DMS79 (cell line): ENCODE data around the gene DOCK4.

Experiments
- DNase-seq: peaks from one replicate; lab custom pipeline; 2025; lab: John Stamatoyannopoulos, UW

Gene DOCK4

GRCh38 chr7:112188257-112188656, 17.9 kb downstream of the DOCK4 start:
- no peak for DNase-seq

DNA sequence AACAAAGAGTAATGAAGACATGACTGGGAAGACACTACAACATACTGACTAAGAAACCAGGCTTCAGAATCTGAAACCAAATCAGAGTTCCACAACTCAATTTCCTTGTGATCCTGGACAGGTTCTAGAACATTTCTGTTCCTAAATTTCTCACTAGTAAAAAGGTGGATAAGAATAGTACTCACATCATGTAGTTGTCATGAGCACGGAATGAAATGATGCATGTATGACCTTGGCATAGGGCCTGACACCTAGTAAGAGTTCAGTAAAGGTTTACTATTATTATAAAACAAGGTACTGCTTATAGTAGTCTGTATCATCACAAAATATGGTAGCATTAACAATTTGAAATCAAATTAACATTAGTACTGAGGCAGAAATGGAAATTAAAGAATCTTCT, 19.9 kb downstream of the DOCK4 start:
- DNase-seq = no peak

DNA sequence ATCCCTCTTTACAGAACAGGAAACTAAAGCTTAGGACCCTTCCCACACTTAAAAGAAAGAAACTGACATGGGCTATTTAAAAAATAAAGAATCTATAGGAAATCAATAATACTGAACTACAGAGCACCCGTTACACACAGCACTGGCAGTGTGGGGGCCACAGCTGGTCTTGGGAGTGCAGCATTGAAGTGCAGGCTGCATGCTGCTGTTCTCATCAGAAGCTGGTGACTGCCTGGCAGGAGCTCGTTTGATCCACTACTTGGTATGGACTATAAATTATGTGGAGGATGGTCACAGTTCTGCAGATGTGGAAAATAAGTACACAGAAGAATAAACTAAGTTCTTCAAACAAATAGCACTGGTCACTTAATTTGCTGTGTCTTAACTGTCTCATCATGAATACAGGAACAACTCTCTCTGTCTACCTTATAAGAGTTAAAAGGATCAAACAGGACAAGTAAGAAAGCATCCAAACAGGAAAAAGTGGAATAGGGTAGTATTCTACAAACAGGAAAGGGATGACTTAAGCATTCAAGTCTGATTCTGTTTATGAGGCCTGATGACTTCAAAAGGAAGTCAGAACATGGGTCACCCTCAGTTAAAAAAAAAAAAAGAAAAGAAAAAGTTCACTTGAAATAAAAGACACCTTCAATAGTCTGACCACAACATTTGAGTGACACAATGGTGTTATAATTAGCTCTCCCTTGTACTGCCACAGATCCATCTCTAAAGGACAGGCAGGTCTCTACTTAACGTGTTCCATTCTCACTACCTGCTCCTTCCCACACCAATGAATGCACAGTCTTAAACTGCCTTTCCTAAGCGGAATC, 21.0 kb downstream of the DOCK4 start:
- DNase-seq = no peak

DNA sequence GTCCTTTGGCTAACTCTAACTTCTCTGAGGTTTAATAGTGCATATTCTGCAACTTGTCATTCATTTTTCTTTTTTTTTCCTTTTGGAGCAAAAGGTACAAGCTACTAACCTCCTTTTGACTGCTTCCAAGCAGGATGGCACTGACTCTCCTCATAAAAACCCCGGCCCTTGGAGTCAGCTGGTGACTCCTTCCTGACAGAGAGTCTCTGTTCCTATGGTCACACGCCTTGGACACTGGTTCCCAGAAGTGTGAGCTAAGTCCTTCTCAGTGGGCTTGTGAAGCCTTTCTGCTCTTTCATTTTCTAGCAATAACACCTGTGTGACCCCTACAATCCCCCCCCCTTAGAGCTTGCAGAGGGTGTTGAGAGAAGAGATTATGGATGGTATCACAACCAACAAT, 21.7 kb downstream of the DOCK4 start:
- DNase-seq = no peak

DNA sequence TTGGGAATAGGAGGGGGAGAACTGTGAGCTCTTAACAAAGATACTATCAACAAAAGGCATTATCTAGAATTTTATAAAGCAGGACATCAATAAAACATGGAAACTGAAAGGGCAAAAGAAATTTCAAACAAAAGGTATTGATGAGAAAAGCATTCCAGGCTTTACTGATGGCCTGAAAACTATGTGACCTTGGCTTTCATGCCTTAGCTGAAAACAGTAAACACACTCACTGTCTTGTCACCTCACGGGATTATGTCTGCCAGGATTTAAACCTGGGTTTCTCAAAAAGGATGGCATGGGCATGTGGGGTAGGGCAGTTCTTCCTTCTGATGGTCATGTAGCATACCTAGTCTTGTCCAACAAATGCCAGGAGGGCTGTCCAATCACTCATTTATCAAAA, 22.9 kb downstream of the DOCK4 start:
- no peak for DNase-seq

DNA sequence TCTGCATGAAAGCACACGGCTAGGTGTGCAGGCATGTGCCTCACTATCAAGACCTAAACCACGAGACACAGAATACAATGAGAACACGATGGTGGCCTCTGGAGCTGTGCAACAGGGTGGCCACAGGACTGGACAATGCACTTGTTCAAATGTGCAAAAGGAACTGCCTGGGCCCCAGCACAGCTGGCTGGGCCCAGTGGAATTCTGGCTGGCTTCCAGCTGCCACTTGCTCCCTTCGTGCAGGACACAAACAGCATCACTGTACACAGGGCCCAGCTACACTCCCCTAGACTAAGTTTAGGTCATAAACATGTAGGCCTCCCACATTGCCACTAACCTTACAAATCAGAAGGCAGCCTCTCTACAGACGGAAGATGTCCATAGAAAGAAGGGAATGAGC, 23.4 kb downstream of the DOCK4 start:
- no peak for DNase-seq

DNA sequence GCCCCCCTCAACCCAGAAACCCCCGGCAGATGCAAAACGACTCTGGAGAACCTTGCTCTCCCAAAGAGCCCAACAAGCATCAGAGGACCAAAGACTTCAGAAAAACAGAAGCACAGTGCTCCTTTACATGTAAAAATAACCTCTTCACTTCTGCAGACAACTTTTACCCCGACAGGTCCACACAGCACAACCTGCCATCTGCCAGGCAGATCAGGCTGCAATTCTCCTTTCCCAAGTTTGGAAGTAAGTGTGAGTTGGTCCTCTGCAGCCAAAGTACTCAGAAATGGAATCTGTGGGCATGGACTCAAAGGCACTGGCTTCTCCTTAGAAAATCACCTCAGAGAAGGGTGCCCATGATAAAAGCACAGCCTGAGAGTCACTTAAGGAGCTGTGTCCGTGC, 26.0 kb downstream of the DOCK4 start:
- DNase-seq = no peak

GRCh38 chr7:112176693-112177415, 29.3 kb downstream of the DOCK4 start:
- no peak for DNase-seq

DNA sequence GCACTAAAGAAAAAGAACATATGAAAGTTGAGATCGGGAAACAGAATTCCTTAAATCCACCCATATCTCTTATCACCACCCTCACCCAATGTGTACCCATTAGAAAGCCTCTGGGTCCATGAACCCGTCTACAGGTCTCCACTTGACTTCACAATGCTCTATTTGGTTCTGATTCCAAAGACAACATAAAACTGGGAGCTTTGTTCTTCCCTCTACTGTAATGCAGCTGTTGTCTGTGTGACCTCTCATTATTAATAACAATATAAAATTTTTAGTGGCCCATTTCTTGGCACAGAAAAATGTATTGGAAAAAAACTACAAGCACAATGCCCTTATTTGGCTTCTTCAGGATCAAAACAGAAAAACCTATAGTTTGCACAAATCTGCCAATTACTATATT, 30.0 kb downstream of the DOCK4 start:
- no peak for DNase-seq

GRCh38 chr7:112174192-112174591, 32.0 kb downstream of the DOCK4 start:
- no peak for DNase-seq

GRCh38 chr7:112173568-112173905, 32.7 kb downstream of the DOCK4 start:
- no peak for DNase-seq

DNA sequence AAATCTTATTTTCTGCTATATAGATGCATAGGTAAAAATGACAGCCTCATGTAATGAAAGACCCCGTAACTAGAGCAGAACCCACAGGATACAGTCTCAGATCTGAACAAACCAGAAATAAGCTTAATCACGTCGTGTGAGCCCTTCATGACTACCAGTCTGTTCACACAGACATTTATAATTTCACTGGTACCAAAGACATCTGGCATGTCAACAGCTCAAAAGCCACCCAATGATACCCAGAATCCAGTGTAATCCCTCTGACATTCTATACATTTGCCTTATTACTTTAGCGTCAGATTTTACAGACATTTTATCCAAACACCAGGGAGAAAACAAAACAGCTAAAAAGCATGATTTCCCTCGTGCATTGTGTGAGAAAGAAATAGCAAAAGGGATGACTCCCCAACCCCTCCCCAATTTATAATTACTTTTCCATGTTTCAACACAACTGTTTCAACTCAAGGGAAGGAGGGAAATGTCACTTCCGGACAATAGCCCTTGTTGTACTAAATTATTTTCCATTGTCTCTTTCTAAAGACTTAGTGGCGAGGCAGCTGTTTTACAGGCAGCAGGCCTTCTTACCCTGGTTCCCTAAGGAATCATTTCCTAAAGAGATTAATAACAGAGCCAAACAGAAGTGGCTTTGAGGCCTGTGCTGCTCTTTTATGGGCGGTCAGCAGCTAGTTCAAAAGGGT, 33.2 kb downstream of the DOCK4 start:
- DNase-seq = no peak

- DNase-seq = no peak
Observed at GRCh38 chr7:112171673-112172072, 34.5 kb downstream of the DOCK4 start.

GRCh38 chr7:112168915-112169314, 37.3 kb downstream of the DOCK4 start:
- no peak for DNase-seq

- DNase-seq = no peak
Observed at GRCh38 chr7:112167147-112167546, 39.1 kb downstream of the DOCK4 start.

GRCh38 chr7:112162784-112163506, 43.3 kb downstream of the DOCK4 start:
- DNase-seq = peak; percentile 39

DNA sequence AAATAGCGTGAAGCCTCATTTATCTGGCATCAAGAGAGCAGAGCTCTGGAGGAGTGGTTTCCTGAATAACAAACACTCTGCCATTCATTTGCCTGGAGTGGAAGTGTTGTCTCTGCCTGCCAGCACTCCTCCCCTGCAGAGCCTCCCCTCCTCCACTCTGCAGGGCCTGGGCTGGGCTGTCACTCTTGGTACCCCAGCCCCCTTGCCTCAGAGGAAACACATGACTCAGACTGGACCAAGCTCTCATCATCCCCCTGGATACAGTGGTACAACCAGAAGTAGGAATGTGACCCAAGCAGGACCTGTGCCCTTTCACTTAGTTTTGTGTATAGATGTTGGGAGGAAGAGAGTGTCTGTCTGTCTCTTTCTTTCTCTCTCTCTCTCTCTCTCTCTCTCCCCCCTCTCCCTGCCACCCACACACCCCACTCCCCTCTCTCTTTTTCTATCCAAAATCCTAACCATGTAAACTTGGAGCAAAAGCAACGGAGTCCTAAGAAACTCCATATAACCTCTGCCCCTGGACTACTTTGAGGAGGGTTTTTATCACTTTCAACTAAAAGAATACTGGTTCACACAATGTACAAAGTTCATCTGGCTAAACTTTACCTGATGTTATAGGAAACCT, 43.9 kb downstream of the DOCK4 start:
- peak; percentile 55 for DNase-seq

- DNase-seq = peak; percentile 13
Observed at GRCh38 chr7:112161253-112162141, 44.7 kb downstream of the DOCK4 start.

- DNase-seq = no peak
Observed at GRCh38 chr7:112160771-112161150, 45.4 kb downstream of the DOCK4 start.

- DNase-seq = no peak
Observed at GRCh38 chr7:112160130-112160770, 45.9 kb downstream of the DOCK4 start.
